Esophagus squamous epithelium (tissue), 5 donors: Measurements from ENCODE around the gene RPLP2. TPM values are rescaled to one million over a fixed set of nuclear protein-coding genes. Genes with fewer than 3 reads are reported as not detected.

ENCODE experiments used
- DNase-seq: peaks from one replicate; lab custom pipeline; 2025; lab: John Stamatoyannopoulos, UW
- H3K27ac ChIP-seq, 4 donors: fragments of 200-600 bp; sonication (generic); one replicate each; pipeline ENCODE4 v1.5.1; 2016 to 2019; ENCODE audit warnings: mild to moderate bottlenecking in 1 of 4
- H3K27me3 ChIP-seq, 4 donors: fragments of 200-600 bp; sonication (generic); 1 replicate in 3 of 4; 2 replicates in 1 of 4; pipeline versions ENCODE4 v1.5.1 to v1.6.0; 2017 to 2021; ENCODE audit warnings: antibody characterized with exemption in 1 of 4
- H3K36me3 ChIP-seq, 3 donors: fragments of 200-600 bp; sonication (generic); one replicate each; pipeline ENCODE4 v1.5.1; 2016 to 2019
- H3K4me1 ChIP-seq, 3 donors: fragments of 200-600 bp; sonication (generic); one replicate each; pipeline ENCODE4 v1.5.1; 2017 to 2019
- H3K4me3 ChIP-seq, 4 donors: fragments of 200-600 bp; sonication (generic); 1 replicate in 3 of 4; 2 replicates in 1 of 4; pipeline ENCODE4 v1.5.1; 2016 to 2019; ENCODE audit warnings: mild to moderate bottlenecking in 2 of 4, moderate library complexity in 1 of 4
- H3K9me3 ChIP-seq, 3 donors: fragments of 200-600 bp; sonication (generic); one replicate each; pipeline ENCODE4 v1.5.1; 2016 to 2019
- CTCF ChIP-seq, 6 experiments: fragments of 450-650 bp in 4 of 6; fragments of 200-600 bp in 2 of 6; sonication (generic) in 2 of 6; IDR thresholded peaks; one replicate each; pipeline ENCODE4 v1.5.1; 2016 to 2019; ENCODE audit warnings: antibody characterized with exemption in 6 of 6, mild to moderate bottlenecking in 4 of 6, moderate library complexity in 4 of 6
- POLR2A ChIP-seq, 4 donors: fragments of 450-650 bp; IDR thresholded peaks; one replicate each; pipeline ENCODE4 v1.6.1; 2017; ENCODE audit warnings: antibody characterized with exemption in 4 of 4, mild to moderate bottlenecking in 4 of 4, moderate library complexity in 3 of 4
- WGBS, 2 donors: methylation state at CpG; one replicate each; pipeline ENCODE4 v1.1.5; 2018; 5-methylcytosine and 5-hydroxymethylcytosine counted together
- intact Hi-C: fragments of 100-400 bp; cut with DNase I; formaldehyde crosslinking; loops from one replicate; pipeline ENCODE4 v1.15.0; 2022
- total RNA-seq, 4 donors: library from RNA; depleted of rRNA; stranded (reverse); fragments of >200 nt; gene quantifications; one replicate each; pipeline ENCODE4 v1.1.0, GENCODE V29; 2016
- donor health status: DM: yes; HTN: yes; CAD: no.

Gene RPLP2
- total RNA-seq: 100 to 1,000 TPM; 232 to 871 (median 490) TPM

GRCh38 chr11:809287-810039, at the start of gene RPLP2:
Gene RPLP2 (plus strand): TSS chr11:809967. CDS start chr11:810235, 268 bp downstream.
- peak; percentile 96 for DNase-seq
- Histone ChIP-seq H3K9me3 (no peaks in the 10 kb centered on the region), H3K4me3 (peak within 1 kb of the TSS; percentile 69 to 99 (median 83)), H3K27ac (peak within 1 kb of the TSS; percentile 98 to 99 (median 98)), H3K27me3 (no peaks in the 10 kb centered on the region), H3K4me1 (peaks cover 29 to 65% (median 37%) of the 10 kb centered on the region in 3 donors), H3K36me3 (peaks cover 18 to 33% (median 23%) of the 10 kb centered on the region in 3 donors)
- TF ChIP-seq CTCF (IDR thresholded peaks at IDR 0.05) (peak in 2 of 6 experiments; percentile 13 to 14), POLR2A (IDR thresholded peaks at IDR 0.05) (peak in 3 of 4 donors; percentile 85 to 90 (median 88))
- WGBS, 2 donors: 0% methylated on average over 1 to 12 of the region's 81 CpGs
- intact Hi-C loops: no loop called here

- Histone ChIP-seq H3K27ac (peak overlapping the region in 1 of 4 donors; percentile 1), H3K9me3 (no peaks in the 10 kb centered on the region), H3K27me3 (no peaks in the 10 kb centered on the region), H3K4me1 (peaks cover 0 to 30% (median 7%) of the 10 kb centered on the region in 3 donors), H3K4me3 (no peak overlapping the region), H3K36me3 (peaks cover 47 to 97% (median 79%) of the 10 kb centered on the region in 3 donors)
- intact Hi-C loops: no loop called here
- TF ChIP-seq POLR2A (IDR thresholded peaks at IDR 0.05) (no peak), CTCF (IDR thresholded peaks at IDR 0.05) (no peak)
- no peak for DNase-seq
Measured at GRCh38 chr11:760236-760635, 49.5 kb upstream of the RPLP2 start.

DNA sequence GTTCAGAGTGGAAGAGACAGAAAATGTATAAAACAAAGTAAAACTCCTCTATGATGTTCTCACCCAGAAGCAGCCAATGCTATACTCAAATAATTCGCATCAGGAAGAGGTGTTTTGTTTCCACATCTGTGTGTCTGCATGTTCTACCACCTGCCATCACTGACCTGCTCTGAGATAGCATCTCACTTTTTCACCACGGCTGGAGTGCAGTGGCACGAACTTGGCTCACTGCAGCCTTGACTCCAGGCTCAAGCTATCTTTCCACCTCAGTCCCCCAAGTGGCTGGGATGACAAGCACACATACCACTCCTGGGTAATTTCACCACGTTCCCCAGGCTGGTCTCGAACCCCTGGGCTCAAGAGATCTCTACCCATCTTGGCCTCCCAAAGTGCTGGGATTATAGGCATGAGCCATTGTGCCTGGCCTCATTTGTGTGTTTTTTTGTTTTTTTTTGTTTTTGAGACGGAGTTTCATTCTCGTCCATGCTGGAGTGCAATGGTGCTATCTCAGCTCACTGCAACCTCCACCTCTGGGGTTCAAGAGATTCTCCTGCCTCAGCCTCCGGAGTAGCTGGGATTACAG, 48.1 kb upstream of the RPLP2 start:
- DNase-seq: no peak
- intact Hi-C loops: no loop called here
- peak overlapping the region; percentile 78 to 89 (median 86) for H3K27ac ChIP-seq
- 82 to 91% methylated on average over 7 to 8 of the region's 8 CpGs for WGBS, 2 donors
- peaks cover 57 to 97% (median 78%) of the 10 kb centered on the region in 3 donors for H3K36me3 ChIP-seq
- peaks cover 0 to 36% (median 7%) of the 10 kb centered on the region in 3 donors for H3K4me1 ChIP-seq
- no peak overlapping the region for H3K4me3 ChIP-seq
- H3K27me3 ChIP-seq: no peaks in the 10 kb centered on the region
- no peaks in the 10 kb centered on the region for H3K9me3 ChIP-seq
- TF ChIP-seq CTCF (IDR thresholded peaks at IDR 0.05) (peak in 1 of 6 experiments; percentile 4), POLR2A (IDR thresholded peaks at IDR 0.05) (no peak)

DNA sequence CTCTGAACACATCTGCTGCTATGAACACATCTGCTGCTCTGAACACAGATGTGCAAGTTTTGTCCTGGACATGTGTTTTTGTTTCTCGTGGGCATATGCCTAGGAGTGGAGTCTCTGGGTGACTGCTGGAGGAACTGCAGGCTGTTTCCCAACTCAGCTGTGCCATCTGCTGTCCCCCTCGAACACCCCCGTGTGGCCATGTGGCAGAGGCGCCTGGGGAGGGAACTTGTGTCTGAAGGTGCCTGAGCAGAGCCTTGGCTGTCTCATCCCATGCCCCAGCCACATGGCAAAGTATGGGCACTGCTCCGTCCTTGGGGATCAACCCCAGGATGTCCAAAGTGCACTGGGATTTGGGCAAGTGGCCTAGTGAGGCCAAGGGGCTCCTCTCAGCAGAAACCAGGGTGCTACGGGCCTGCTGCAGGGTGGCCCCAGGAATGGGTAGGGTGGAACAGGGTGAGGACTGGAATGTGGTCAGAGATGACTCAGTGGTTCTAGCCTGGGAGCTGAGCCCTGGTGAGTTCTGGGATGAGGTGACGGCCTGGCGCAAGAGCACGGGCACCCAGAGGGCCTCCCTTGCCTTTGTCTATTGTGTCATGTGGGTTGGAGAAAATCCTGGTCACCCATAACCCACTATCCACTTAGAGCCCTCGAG, 47.2 kb upstream of the RPLP2 start:
- Histone ChIP-seq H3K27ac (peak overlapping the region; percentile 78 to 89 (median 86)), H3K4me1 (peaks cover 0 to 36% (median 7%) of the 10 kb centered on the region in 3 donors), H3K27me3 (no peaks in the 10 kb centered on the region), H3K4me3 (no peak overlapping the region), H3K9me3 (no peaks in the 10 kb centered on the region), H3K36me3 (peaks cover 48 to 97% (median 70%) of the 10 kb centered on the region in 3 donors)
- TF ChIP-seq CTCF (IDR thresholded peaks at IDR 0.05) (peak in 4 of 6 experiments; percentile 12 to 52 (median 24)), POLR2A (IDR thresholded peaks at IDR 0.05) (peak in 1 of 4 donors; percentile 14)
- intact Hi-C loops: no loop called here
- DNase-seq: no peak
- WGBS, 2 donors: 21 to 54% methylated on average over 7 of the region's 10 CpGs
